GM12873 (cell line): ENCODE data around the gene MAPK12.

ENCODE experiments used
- CTCF ChIP-seq: IDR thresholded peaks from 2 replicates; pipeline ENCODE4 v1.5.1; 2012; ENCODE audit warnings: low read depth, mild to moderate bottlenecking, moderate library complexity, low read length, control low read depth; ENCODE audit not compliant: insufficient read depth; ENCODE audit errors: missing control alignments

The MAPK12 gene

DNA sequence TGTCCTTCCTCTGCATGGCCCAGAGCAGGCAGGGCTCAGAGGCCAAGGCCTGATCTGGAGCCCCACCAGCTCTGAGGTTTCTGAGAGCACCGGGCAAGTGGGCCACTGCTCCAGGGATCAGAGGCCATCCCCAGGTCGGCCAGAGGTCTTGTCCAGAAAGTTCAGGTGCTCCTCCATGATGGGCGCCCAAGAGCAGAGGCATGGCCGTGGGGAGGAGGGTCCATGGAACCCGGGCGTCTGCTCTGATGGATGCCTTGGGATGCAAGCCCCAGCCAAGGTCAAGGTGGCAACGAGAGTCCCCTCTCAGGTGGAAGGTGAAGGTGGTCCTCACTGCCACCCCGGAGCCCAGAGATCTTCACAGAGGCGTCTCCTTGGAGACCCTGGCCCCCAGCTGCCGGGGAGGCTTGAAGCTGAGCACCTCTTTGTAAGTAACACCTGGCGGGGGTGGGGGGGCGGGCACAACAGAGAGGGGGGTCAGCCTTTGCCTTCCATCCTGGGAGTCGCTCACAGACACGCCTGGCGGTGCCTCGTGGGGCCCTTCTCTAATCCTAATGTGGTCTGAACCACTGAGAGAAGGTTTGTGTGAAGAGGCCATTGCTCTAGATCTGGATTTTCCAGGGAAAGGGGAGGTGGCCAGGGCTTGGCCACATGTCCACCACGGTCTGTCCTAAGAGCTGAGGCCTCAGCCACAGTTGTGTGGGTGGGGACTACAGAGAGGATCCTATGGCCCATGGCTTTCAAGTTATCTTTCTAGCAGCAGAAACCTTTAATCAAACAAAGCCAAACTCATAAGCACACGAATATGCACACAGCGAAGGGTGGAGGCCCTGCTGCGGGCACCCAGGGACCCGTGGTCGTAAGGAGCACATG, 8.2 kb downstream of the MAPK12 start:
- TF ChIP-seq CTCF, result no peak

- peak; percentile 76 for TF ChIP-seq CTCF
Observed at GRCh38 chr22:50252082-50253045, 9.1 kb downstream of the MAPK12 start.

GRCh38 chr22:50251477-50252081, 9.9 kb downstream of the MAPK12 start:
- TF ChIP-seq CTCF, result no peak

DNA sequence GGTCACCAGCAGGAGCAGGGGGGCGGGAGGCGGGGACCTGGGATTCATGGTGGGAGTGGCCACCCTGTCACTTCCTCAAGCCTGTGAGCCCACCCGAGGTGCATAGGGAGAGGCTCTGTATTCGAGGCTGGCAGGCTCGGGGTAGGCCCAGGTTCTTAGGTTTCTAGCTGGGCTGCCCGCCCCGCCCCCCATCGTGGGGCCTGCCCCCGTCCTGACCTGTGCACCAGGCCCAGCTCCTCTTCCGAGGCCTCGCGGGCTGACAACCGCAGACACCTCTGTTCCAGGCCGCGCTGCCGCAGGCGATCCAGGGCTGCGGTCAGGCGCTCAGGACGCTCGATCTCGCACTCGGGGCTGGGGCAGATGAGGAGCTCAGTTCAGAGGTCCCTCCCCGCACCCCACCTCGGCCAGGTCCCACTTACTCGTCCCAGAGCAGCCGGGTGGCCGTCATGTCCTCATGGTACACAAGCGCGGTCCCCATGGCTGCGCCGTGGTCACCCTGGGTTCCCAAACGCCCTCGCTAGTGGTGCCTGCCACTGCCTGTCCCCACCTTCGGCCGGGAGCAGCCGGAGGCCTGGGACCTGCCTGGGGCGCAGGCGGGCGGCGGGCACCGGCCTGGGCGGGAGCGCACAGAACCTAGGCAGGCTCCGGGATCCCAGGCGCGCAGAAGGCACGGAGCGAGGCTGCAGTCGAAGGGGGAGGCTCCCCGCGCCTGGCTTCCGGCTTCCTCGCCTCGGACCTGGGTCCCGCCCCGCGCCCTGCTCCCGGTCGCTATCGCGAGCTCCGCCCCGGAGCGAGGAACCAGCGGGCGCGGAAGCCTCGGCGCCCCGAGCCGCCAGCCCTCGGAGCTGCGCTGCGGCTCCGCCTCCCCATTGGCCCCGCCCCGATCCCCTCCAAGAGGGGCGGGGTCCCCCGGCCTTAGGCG, 10.7 kb downstream of the MAPK12 start, which contains the start of gene HDAC10:
HDAC10 (minus strand) TSS at position 711 of the 922 bp plus-strand sequence; CDS start at position 478, 233 bp downstream.
- no peak for TF ChIP-seq CTCF

DNA sequence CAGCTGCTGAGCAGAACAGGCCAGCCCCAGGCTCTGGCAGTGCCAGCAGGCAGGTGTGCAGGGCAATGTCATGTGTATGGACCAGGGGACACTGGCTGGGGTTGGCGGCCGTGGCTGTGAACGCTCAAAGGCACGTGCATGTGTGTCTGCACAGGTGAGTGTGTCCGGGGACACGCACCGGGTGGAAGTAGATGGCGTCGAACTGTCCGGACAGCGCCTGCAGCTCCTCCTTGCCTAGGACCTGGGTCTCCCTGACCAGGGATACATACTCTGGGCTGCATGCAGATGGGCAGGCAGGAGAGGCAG, 11.3 kb downstream of the MAPK12 start:
- TF ChIP-seq CTCF, result no peak

DNA sequence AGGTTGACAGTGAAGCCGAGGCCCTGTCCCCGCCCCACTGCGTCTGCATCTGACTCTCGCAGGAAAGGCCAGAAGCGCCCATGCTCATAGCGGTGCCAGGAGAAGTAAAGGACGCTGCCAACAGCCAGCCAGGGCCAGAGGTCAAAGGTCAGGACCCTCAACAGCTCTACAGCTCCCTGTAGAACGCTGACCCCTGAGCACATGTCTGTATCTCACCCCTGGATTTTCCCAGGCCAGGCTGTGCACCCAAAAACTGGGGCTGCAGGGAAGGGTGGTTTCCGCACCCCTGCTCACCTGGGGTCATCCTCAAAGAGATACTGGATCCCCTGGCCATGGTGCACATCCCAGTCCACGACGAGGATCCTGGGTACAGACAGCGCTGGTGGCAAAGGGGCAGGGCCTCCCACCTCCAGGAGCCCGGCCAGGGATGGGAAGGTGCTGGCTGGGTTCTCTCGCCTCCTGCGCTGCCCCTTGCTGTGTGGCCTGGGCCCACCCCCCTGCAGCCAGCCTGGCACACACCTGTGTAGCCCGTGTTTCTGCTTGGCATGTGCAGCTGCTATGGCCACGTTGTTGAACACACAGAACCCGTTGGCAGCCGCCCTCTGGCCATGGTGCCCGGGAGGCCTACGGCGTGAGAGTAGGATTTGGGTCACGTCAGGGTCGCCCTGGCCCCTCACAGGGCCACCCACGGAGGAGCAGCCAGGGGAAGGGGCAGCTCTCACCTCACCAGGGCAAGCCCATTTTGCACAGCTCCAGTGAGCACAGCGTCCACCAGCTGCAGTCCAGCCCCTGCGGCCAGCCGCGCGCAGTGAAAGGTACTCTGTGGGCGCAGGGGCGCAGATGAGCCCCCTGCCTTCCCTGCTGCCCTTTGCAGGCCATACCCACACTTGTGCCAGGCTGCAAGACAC, 11.9 kb downstream of the MAPK12 start:
- no peak for TF ChIP-seq CTCF
